IMR-90 (cell line): ENCODE measurements around the gene GRK5.

Experiments used
- CEBPB ChIP-seq: IDR thresholded peaks from 2 replicates; pipeline ENCODE4 v1.6.1; 2012; ENCODE audit warnings: low read depth, low read length, improper control_type of control experiment
- MAFK ChIP-seq: IDR thresholded peaks from 2 replicates; pipeline ENCODE4 v1.6.1; 2012; ENCODE audit warnings: low read depth, low read length, improper control_type of control experiment
- POLR2A ChIP-seq: IDR thresholded peaks from 2 replicates; pipeline ENCODE4 v1.6.1; 2012; ENCODE audit warnings: mild to moderate bottlenecking, low read depth, low read length
- RFX5 ChIP-seq: IDR thresholded peaks from 2 replicates; pipeline ENCODE4 v1.8.0; 2012; ENCODE audit warnings: low read depth, mild to moderate bottlenecking, low read length, moderate library complexity
- TF ChIP-seq, protein P1 (sequence below): conservative IDR thresholded peaks from 2 replicates; pipeline ENCODE4 v1.5.1; 2012; ENCODE audit warnings: mild to moderate bottlenecking, low read depth, low read length, improper control_type of control experiment

DNA sequence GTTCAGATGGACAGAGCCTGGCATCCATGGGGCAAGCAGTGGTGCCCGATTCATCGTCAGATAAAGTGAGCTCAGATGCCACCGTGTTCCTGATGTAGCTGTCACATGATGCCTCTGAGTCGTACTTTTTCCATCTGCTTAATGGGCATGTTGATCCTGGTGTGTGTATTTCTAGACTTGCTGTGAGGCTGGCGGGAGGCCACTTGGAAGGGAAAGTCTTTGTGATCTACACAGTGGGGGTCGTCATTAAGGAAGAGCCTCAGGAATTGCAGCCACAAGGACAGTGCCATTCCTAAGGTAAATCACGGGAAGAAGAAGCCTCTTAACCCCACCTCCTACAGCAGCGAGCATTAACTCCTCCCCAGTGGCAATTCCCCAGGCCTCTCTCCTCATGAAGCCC, 272.2 kb downstream of the GRK5 start:
- TF ChIP-seq MAFK (no peak), CEBPB (no peak), POLR2A (no peak), RFX5 (no peak)
- TF ChIP-seq, protein P1, sequence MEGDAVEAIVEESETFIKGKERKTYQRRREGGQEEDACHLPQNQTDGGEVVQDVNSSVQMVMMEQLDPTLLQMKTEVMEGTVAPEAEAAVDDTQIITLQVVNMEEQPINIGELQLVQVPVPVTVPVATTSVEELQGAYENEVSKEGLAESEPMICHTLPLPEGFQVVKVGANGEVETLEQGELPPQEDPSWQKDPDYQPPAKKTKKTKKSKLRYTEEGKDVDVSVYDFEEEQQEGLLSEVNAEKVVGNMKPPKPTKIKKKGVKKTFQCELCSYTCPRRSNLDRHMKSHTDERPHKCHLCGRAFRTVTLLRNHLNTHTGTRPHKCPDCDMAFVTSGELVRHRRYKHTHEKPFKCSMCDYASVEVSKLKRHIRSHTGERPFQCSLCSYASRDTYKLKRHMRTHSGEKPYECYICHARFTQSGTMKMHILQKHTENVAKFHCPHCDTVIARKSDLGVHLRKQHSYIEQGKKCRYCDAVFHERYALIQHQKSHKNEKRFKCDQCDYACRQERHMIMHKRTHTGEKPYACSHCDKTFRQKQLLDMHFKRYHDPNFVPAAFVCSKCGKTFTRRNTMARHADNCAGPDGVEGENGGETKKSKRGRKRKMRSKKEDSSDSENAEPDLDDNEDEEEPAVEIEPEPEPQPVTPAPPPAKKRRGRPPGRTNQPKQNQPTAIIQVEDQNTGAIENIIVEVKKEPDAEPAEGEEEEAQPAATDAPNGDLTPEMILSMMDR, result no peak
